SU-DHL-6 (cell line): ENCODE measurements around the gene CST5.
"Not testable (repeated sequence)": the region's sequence is repeated elsewhere in the genome, so short reads cannot be mapped to it uniquely, and the experiment has no call there.

Source experiments
- H2AFZ ChIP-seq: fragments of 200-600 bp; sonication (generic); 2 replicates; pipeline ENCODE4 v1.6.1; 2014; ENCODE audit warnings: low read depth, mild to moderate bottlenecking, moderate library complexity, mixed read lengths, antibody characterized with exemption, low read length; ENCODE audit not compliant: severe bottlenecking
- H3F3A ChIP-seq: fragments of 200-600 bp; shearing (Covaris generic); 2 replicates; pipeline ENCODE4 v1.6.0; 2016; ENCODE audit warnings: antibody characterized with exemption, mild to moderate bottlenecking; ENCODE audit not compliant: insufficient read depth
- H3K27ac ChIP-seq: fragments of 200-600 bp; sonication (generic); 2 replicates; pipeline ENCODE4 v1.5.1; 2016; ENCODE audit warnings: low read depth, mild to moderate bottlenecking, low read length, moderate library complexity, mixed read lengths
- H3K27me3 ChIP-seq: fragments of 200-600 bp; sonication (generic), shearing (Covaris generic); 2 replicates; pipeline ENCODE4 v1.6.0; 2014; ENCODE audit warnings: mild to moderate bottlenecking, low read length
- H3K36me3 ChIP-seq: fragments of 200-600 bp; sonication (generic); 2 replicates; pipeline ENCODE4 v1.6.1; 2014; ENCODE audit warnings: mild to moderate bottlenecking, low read length, mixed read lengths
- H3K4me2 ChIP-seq: fragments of 300-600, 200-600 bp; shearing (Covaris generic), sonication (generic); 2 replicates; pipeline ENCODE4 v1.6.0; 2014; ENCODE audit warnings: low read length, low read depth, mild to moderate bottlenecking; ENCODE audit not compliant: poor library complexity, severe bottlenecking
- H3K4me3 ChIP-seq: fragments of 200-600 bp; sonication (generic); 2 replicates; pipeline ENCODE4 v1.5.1; 2014; ENCODE audit warnings: antibody characterized with exemption, low read length, mild to moderate bottlenecking, mixed read lengths; ENCODE audit not compliant: insufficient read depth, poor library complexity, severe bottlenecking
- H3K79me2 ChIP-seq: fragments of 200-600 bp; sonication (generic); 2 replicates; pipeline ENCODE4 v1.6.1; 2014; ENCODE audit warnings: mild to moderate bottlenecking, low read length, moderate library complexity; ENCODE audit not compliant: insufficient read depth
- H3K9ac ChIP-seq: fragments of 200-600 bp; sonication (generic); 2 replicates; pipeline ENCODE4 v1.7.0; 2014; ENCODE audit warnings: mild to moderate bottlenecking, low read length
- H3K9me2 ChIP-seq: fragments of 200-600 bp; sonication (generic); replicated peaks from 2 replicates; pipeline ENCODE4 v1.6.1; 2014; ENCODE audit warnings: low read length; ENCODE audit not compliant: insufficient read depth
- H3K9me3 ChIP-seq: fragments of 200-600 bp; sonication (generic); 2 replicates; pipeline ENCODE4 v1.6.1; 2014; ENCODE audit warnings: low read length, mixed read lengths; ENCODE audit not compliant: insufficient read depth
- H4K20me1 ChIP-seq: fragments of 200-600 bp; sonication (generic); 2 replicates; pipeline ENCODE4 v1.6.1; 2014; ENCODE audit warnings: low read depth, mild to moderate bottlenecking, antibody characterized with exemption, low read length, moderate library complexity, mixed read lengths
- CTCF ChIP-seq: fragments of 200-600 bp; sonication (generic); IDR thresholded peaks from one replicate; pipeline ENCODE4 v1.5.1; 2017; ENCODE audit warnings: antibody characterized with exemption, mild to moderate bottlenecking, low read length, moderate library complexity; ENCODE audit not compliant: insufficient read depth, poor library complexity, severe bottlenecking
- EZH2phosphoT487 ChIP-seq: fragments of 200-600 bp; sonication (generic), shearing (Covaris generic); conservative IDR thresholded peaks from 2 replicates; pipeline ENCODE4 v1.6.1; 2018; ENCODE audit warnings: mild to moderate bottlenecking, antibody characterized with exemption, low read length, moderate library complexity, mixed read lengths

CST5 gene

DNA sequence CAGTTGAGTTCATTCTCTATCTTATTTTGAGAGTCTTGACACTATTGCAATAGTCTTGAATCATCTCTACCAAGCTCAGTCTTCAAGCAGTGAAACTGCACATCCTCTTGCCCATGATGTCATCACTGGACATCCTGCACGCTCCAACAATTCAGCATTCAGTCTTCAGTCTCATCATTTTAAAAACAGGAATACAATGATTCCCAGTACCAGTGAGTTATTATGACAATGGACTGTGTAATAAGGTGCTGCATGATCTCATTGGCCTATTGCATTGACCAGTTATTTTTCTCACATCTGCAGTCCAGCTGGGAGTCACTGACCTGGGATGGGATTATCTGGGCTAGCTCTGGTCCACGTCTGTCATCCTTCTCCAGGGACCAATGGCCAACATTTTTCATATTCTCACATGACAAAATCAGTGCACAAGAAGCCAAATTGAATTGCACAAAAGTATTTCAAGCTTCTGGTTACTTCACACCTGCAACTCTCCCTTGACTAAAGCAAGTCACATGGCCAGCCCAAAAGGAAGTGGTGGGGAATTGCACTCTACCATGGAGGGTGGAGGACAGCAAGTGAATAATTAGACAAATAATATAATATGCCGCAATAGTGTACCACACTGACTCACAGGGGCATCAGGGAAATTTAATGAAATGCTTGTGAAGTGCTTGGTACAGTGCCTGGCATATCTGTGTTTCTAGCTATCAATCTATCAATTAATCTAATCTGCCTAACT lies 46.6 kb downstream of the CST5 start:
- Histone ChIP-seq H3K27ac (no peak overlapping the region), H2AFZ (no peak overlapping the region), H3K9me3 (no peaks in the 10 kb centered on the region), H3K4me2 (no peak overlapping the region), H3K9ac (no peak overlapping the region), H3K79me2 (no peaks in the 10 kb centered on the region), H3K9me2 (no peaks in the 10 kb centered on the region), H4K20me1 (no peaks in the 10 kb centered on the region), H3K36me3 (no peaks in the 10 kb centered on the region), H3K27me3 (no peaks in the 10 kb centered on the region), H3F3A (no peaks in the 10 kb centered on the region), H3K4me3 (no peak overlapping the region)
- TF ChIP-seq CTCF: no peak
- no peak for TF ChIP-seq EZH2phosphoT487

DNA sequence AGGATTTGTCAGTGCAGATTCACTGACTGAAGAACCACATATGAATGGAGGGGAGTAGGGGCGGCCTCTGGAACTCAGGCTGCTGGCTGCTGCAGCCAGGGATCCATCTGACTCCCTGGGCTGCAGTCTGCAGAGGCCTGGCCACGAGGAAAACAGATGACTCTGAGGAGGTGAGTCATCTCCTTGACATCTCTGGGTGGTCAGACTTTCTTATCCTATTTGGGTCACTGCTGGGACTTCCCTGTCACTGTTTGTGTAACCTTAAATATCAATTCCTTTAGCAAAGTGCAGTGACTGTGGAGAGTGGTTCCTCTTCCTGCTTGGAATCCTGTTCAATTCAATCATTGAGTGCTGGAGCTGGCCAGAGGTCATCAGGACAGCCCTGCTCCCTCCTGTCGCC lies 47.6 kb downstream of the CST5 start:
- not testable (repeated sequence) for H3K36me3 ChIP-seq, H3K27me3 ChIP-seq, H3K4me3 ChIP-seq, H3K79me2 ChIP-seq, H2AFZ ChIP-seq, H3K9me3 ChIP-seq, H4K20me1 ChIP-seq, H3F3A ChIP-seq, H3K9ac ChIP-seq, H3K9me2 ChIP-seq, H3K4me2 ChIP-seq, H3K27ac ChIP-seq

DNA sequence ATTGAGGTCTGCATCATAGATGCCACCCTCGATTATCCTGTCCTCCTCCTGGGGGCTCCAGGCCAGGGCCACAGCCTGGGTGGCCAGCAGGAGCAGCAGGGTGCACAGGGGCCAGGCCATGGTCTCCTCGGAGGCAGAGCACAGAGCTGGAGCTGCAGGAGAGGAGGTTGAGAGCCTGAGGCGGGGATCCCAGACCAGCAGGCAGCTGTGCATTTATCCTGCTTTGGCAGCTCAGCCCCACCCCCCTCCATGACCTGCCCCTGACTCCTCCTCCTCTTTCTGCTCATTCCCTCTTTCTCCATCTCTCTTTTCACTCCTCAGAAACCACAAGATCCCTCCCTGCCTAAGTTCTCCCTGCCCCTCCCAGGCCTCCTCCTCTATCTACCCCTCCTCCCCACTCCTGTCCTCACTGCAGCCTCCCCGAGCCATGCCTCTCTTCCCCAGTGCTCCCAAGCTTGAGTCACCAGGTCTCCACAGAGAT lies 53.0 kb downstream of the CST5 start, which contains the start of gene CST2:
Gene CST2, minus strand, starts transcription at position 189 of the 481 bp plus-strand sequence. Its CDS starts 69 bp downstream, at position 120.
- Histone ChIP-seq H3K9ac (no peak within 1 kb of the TSS), H3K9me3 (no peaks in the 10 kb centered on the region), H3F3A (no peaks in the 10 kb centered on the region), H3K36me3 (no peaks in the 10 kb centered on the region), H3K79me2 (no peaks in the 10 kb centered on the region), H3K27me3 (no peaks in the 10 kb centered on the region), H3K4me2 (no peak within 1 kb of the TSS), H3K4me3 (no peak within 1 kb of the TSS), H2AFZ (no peak within 1 kb of the TSS), H3K27ac (no peak within 1 kb of the TSS), H3K9me2 (no peaks in the 10 kb centered on the region), H4K20me1 (no peaks in the 10 kb centered on the region)
- no peak for TF ChIP-seq EZH2phosphoT487
- TF ChIP-seq CTCF: no peak
